A549 (cell line): ENCODE data around the gene ENO1. TPM values are rescaled to one million over a fixed set of nuclear protein-coding genes. Genes with fewer than 3 reads are reported as not detected.
"Not testable (repeated sequence)": the region's sequence is repeated elsewhere in the genome, so short reads cannot be mapped to it uniquely, and the experiment has no call there.

Source experiments
- ATAC-seq, 2 experiments: fragments of 200-7000 bp in 1 of 2; fragments of >200 bp in 1 of 2; cut with Nextera tagmentation in 1 of 2; cut with Tn5 transposase in 1 of 2; 3 replicates each; pipeline versions ENCODE4 v1.8.0 to v1.9.1; 2018 to 2020; ENCODE audit warnings: mild to moderate bottlenecking in 1 of 2, moderate library complexity in 1 of 2
- CTCF ChIA-PET: fragments of 300-600 bp; sonication (Branson Sonifier 250); formaldehyde crosslinking; extraction: SDS; loops from one replicate; lab custom pipeline; 2021; ENCODE audit warnings: antibody characterized with exemption, inconsistent platforms; lab: Yijun Ruan, JAX
- POLR2A ChIA-PET: fragments of 350-600 bp; formaldehyde crosslinking; extraction: SDS; loops from one replicate; lab custom pipeline; 2021; ENCODE audit warnings: antibody characterized with exemption, inconsistent platforms; lab: Yijun Ruan, JAX
- DNase-seq, 2 experiments: peaks; one replicate each; pipeline versions ENCODE4 v3.0.0 to v3.0.0-alpha.2; 2011 to 2016; ENCODE audit warnings: low read depth in 1 of 2, low spot score in 1 of 2
- FAIRE-seq: peaks from 2 replicates; lab custom pipeline; 2011; peaks lifted over from hg19 to GRCh38; lab: Jason Lieb, UNC
- H3K27ac ChIP-seq, 2 experiments: fragments of >200 bp; sonication (Bioruptor Twin); formaldehyde crosslinking; 3 replicates each; pipeline ENCODE4 v1.5.1; 2016 to 2017
- H3K4me1 ChIP-seq: fragments of >200 bp; sonication (Bioruptor Twin); formaldehyde crosslinking; 3 replicates; pipeline ENCODE4 v1.6.1; 2016
- H3K4me2 ChIP-seq: fragments of >200 bp; sonication (Bioruptor Twin); formaldehyde crosslinking; 3 replicates; pipeline ENCODE4 v1.6.1; 2016
- H3K4me3 ChIP-seq: fragments of >200 bp; sonication (Bioruptor Twin); formaldehyde crosslinking; 3 replicates; pipeline ENCODE4 v1.5.1; 2016
- H3K9me3 ChIP-seq: fragments of >200 bp; sonication (Bioruptor Twin); formaldehyde crosslinking; 3 replicates; pipeline ENCODE4 v1.6.1; 2016
- BHLHE40 ChIP-seq: IDR thresholded peaks from 2 replicates; pipeline ENCODE4 v1.6.1; 2012; ENCODE audit warnings: low read depth, low read length, inconsistent platforms
- CBX2 ChIP-seq: fragments of 200-600 bp; sonication (generic); IDR thresholded peaks from 2 replicates; pipeline ENCODE4 v1.6.1; 2016; ENCODE audit warnings: low read depth, mild to moderate bottlenecking, borderline replicate concordance
- CHD2 ChIP-seq: fragments of 150-350 bp; IDR thresholded peaks from 2 replicates; pipeline ENCODE4 v1.6.1; 2014; ENCODE audit warnings: low read length; ENCODE audit not compliant: partially characterized antibody
- CHD4 ChIP-seq: fragments of 200-600 bp; sonication (generic); IDR thresholded peaks from 2 replicates; pipeline ENCODE4 v1.6.1; 2016; ENCODE audit warnings: antibody characterized with exemption, mild to moderate bottlenecking, borderline replicate concordance
- FOSB ChIP-seq: fragments of 250-450 bp; sonication (Bioruptor Pico); IDR thresholded peaks from 2 replicates; pipeline ENCODE4 v1.5.0; 2020; ENCODE audit warnings: mild to moderate bottlenecking, moderate library complexity
- HDAC2 ChIP-seq: fragments of 200-600 bp; sonication (generic); IDR thresholded peaks from 2 replicates; pipeline ENCODE4 v1.6.1; 2016
- HEYL ChIP-seq: fragments of 250-450 bp; sonication (Bioruptor Pico); IDR thresholded peaks from 2 replicates; pipeline ENCODE4 v1.8.0; 2021; ENCODE audit warnings: mild to moderate bottlenecking, moderate library complexity
- HMGXB4 ChIP-seq: fragments of 250-450 bp; sonication (Bioruptor Pico); IDR thresholded peaks from 2 replicates; pipeline ENCODE4 v1.5.0; 2021; ENCODE audit warnings: mild to moderate bottlenecking, moderate library complexity, borderline replicate concordance
- HOXA7 ChIP-seq: fragments of 250-450 bp; sonication (Bioruptor Pico); IDR thresholded peaks from 2 replicates; pipeline ENCODE4 v1.5.0; 2020; ENCODE audit warnings: mild to moderate bottlenecking, moderate library complexity
- KDM1A ChIP-seq: fragments of 200-600 bp; sonication (generic); IDR thresholded peaks from 2 replicates; pipeline ENCODE4 v1.6.1; 2016; ENCODE audit warnings: low read depth, mild to moderate bottlenecking
- KDM5A ChIP-seq: fragments of 200-600 bp; sonication (generic); IDR thresholded peaks from 2 replicates; pipeline ENCODE4 v1.6.1; 2016; ENCODE audit warnings: antibody characterized with exemption, mild to moderate bottlenecking
- MAFK ChIP-seq: fragments of 450-650 bp; IDR thresholded peaks from 2 replicates; pipeline ENCODE4 v1.6.1; 2014; ENCODE audit not compliant: partially characterized antibody
- MYC ChIP-seq: IDR thresholded peaks from 2 replicates; pipeline ENCODE4 v1.6.1; 2012; ENCODE audit warnings: mild to moderate bottlenecking, inconsistent platforms, low read length, improper control_type of control experiment, borderline replicate concordance
- NFE2L2 ChIP-seq: fragments of 150-350 bp; conservative IDR thresholded peaks from 2 replicates; pipeline ENCODE4 v1.6.1; 2014; ENCODE audit warnings: low read length
- NPAS2 ChIP-seq: fragments of 250-450 bp; sonication (Bioruptor Pico); IDR thresholded peaks from 2 replicates; pipeline ENCODE4 v1.8.0; 2022; ENCODE audit warnings: mild to moderate bottlenecking, moderate library complexity, borderline replicate concordance
- PHF8 ChIP-seq: fragments of 200-600 bp; sonication (generic); IDR thresholded peaks from 2 replicates; pipeline ENCODE4 v1.6.1; 2016; ENCODE audit warnings: low read depth, mild to moderate bottlenecking, antibody characterized with exemption, moderate library complexity, borderline replicate concordance
- USF2 ChIP-seq: fragments of 450-650 bp; IDR thresholded peaks from 2 replicates; pipeline ENCODE4 v1.6.1; 2014; ENCODE audit warnings: antibody characterized with exemption
- ZNF302 ChIP-seq: fragments of 250-450 bp; sonication (Bioruptor Pico); IDR thresholded peaks from 2 replicates; pipeline ENCODE4 v1.9.0; 2021; ENCODE audit warnings: inconsistent platforms, mild to moderate bottlenecking, moderate library complexity
- ZSCAN20 ChIP-seq: fragments of 250-450 bp; sonication (Bioruptor Pico); IDR thresholded peaks from 2 replicates; pipeline ENCODE4 v1.8.0; 2022; ENCODE audit warnings: mild to moderate bottlenecking, moderate library complexity
- WGBS: methylation state at CpG from one replicate; pipeline ENCODE4 v1.1.6; 2017; ENCODE audit errors: missing lambda C conversion rate; 5-methylcytosine and 5-hydroxymethylcytosine counted together
- polyA plus RNA-seq, 4 experiments: library from polyadenylated mRNA; depleted of rRNA in 3 of 4; stranded (reverse); fragments of >200 nt; fragmentation: RNase III in 1 of 4; extraction: RNeasy Plus Mini Kit Qiagen cat#74134 plus additional on column Dnase treatment in 1 of 4; gene quantifications; 2 replicates in 3 of 4; 3 replicates in 1 of 4; pipeline ENCODE4 v1.2.3, GENCODE V29; 2011 to 2017
- TF ChIP-seq, protein P1 (sequence below): fragments of >200 bp; sonication (Bioruptor Twin); formaldehyde crosslinking; IDR thresholded peaks from 3 replicates; pipeline ENCODE4 v1.5.1; 2016
- TF ChIP-seq, protein P2 (sequence below): IDR thresholded peaks from 2 replicates; pipeline ENCODE4 v1.6.1; 2012; ENCODE audit warnings: low read depth, borderline replicate concordance
- TF ChIP-seq, protein P3 (sequence below): fragments of 150-350 bp; IDR thresholded peaks from 2 replicates; pipeline ENCODE4 v1.6.1; 2014; ENCODE audit warnings: low read depth, mild to moderate bottlenecking, low read length

ENO1 gene
- polyA plus RNA-seq, 2 of the 4 experiments (the other 2 are of a cell fraction): 1,899 to 2,981 TPM

GRCh38 chr1:8822373-8823294, 55.9 kb downstream of the ENO1 start:
- ChIA-PET CTCF (interaction anchor here (4.2 kb wide), 1 partner anchor 26 kb away, joined by 21 read pairs; no protein-coding TSS in a partner anchor), POLR2A (no interaction called here)
- no peak for TF ChIP-seq BHLHE40
- no peak for TF ChIP-seq KDM1A
- no peak for TF ChIP-seq FOSB
- TF ChIP-seq PHF8: no peak
- TF ChIP-seq ZSCAN20 (CRISPR knock-in tag): no peak
- no peak for TF ChIP-seq HMGXB4 (CRISPR knock-in tag)
- no peak for TF ChIP-seq CBX2
- TF ChIP-seq, protein P1, sequence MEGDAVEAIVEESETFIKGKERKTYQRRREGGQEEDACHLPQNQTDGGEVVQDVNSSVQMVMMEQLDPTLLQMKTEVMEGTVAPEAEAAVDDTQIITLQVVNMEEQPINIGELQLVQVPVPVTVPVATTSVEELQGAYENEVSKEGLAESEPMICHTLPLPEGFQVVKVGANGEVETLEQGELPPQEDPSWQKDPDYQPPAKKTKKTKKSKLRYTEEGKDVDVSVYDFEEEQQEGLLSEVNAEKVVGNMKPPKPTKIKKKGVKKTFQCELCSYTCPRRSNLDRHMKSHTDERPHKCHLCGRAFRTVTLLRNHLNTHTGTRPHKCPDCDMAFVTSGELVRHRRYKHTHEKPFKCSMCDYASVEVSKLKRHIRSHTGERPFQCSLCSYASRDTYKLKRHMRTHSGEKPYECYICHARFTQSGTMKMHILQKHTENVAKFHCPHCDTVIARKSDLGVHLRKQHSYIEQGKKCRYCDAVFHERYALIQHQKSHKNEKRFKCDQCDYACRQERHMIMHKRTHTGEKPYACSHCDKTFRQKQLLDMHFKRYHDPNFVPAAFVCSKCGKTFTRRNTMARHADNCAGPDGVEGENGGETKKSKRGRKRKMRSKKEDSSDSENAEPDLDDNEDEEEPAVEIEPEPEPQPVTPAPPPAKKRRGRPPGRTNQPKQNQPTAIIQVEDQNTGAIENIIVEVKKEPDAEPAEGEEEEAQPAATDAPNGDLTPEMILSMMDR: no peak
- no peak for TF ChIP-seq MAFK
- TF ChIP-seq, protein P2, sequence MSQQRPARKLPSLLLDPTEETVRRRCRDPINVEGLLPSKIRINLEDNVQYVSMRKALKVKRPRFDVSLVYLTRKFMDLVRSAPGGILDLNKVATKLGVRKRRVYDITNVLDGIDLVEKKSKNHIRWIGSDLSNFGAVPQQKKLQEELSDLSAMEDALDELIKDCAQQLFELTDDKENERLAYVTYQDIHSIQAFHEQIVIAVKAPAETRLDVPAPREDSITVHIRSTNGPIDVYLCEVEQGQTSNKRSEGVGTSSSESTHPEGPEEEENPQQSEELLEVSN: no peak
- TF ChIP-seq NPAS2 (CRISPR knock-in tag): no peak
- no peak for TF ChIP-seq ZNF302 (CRISPR knock-in tag)
- no peak for TF ChIP-seq HDAC2
- TF ChIP-seq CHD4: no peak
- no peak for TF ChIP-seq KDM5A
- TF ChIP-seq, protein P3, sequence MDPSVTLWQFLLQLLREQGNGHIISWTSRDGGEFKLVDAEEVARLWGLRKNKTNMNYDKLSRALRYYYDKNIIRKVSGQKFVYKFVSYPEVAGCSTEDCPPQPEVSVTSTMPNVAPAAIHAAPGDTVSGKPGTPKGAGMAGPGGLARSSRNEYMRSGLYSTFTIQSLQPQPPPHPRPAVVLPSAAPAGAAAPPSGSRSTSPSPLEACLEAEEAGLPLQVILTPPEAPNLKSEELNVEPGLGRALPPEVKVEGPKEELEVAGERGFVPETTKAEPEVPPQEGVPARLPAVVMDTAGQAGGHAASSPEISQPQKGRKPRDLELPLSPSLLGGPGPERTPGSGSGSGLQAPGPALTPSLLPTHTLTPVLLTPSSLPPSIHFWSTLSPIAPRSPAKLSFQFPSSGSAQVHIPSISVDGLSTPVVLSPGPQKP: no peak
- TF ChIP-seq NFE2L2: no peak
- Histone ChIP-seq H3K4me3 (no peak overlapping the region), H3K4me1 (peaks cover 18% of the 10 kb centered on the region), H3K4me2 (peak overlapping the region; percentile 34; the same call in 1 of the 3 replicates), H3K27ac (peak overlapping the region in 1 of 2 experiments; percentile 5; a peak in 1 of 6 replicates), H3K9me3 (no peaks in the 10 kb centered on the region)
- DNase-seq (no peak), FAIRE-seq (no peak), ATAC-seq (0 out of 6 replicates have a peak, but pooled peaks of 1 of the 2 experiments have one; percentile 44)
- WGBS: 70% methylated on average over 10 of the region's 10 CpGs

- no peak overlapping the region for H3K4me2 ChIP-seq
- H3K4me3 ChIP-seq: no peak overlapping the region
- peaks cover 18% of the 10 kb centered on the region for H3K4me1 ChIP-seq
- 47% methylated on average over 2 of the region's 2 CpGs for WGBS
- ATAC-seq: no peak
- TF ChIP-seq USF2 (no peak), MYC (no peak), HOXA7 (CRISPR knock-in tag) (no peak), CHD4 (no peak), CHD2 (no peak), HEYL (CRISPR knock-in tag) (no peak)
- DNase-seq: no peak
- ChIA-PET POLR2A (no interaction called here), CTCF (interaction anchor here (0.6 to 4.2 kb wide), 4 partner anchors 16 to 102 kb away, joined by 3 to 21 read pairs (median 4); no protein-coding TSS in a partner anchor)
- no peak for FAIRE-seq
- no peaks in the 10 kb centered on the region for H3K9me3 ChIP-seq
- no peak overlapping the region for H3K27ac ChIP-seq
Observed at GRCh38 chr1:8821084-8821483, 57.4 kb downstream of the ENO1 start.

GRCh38 chr1:8818789-8819188, 59.7 kb downstream of the ENO1 start:
- POLR2A ChIA-PET, H3K27ac ChIP-seq, DNase-seq, CTCF ChIA-PET, H3K9me3 ChIP-seq, FAIRE-seq, ATAC-seq: not testable (repeated sequence)
- Histone ChIP-seq H3K4me1 (peaks cover 36% of the 10 kb centered on the region), H3K4me3 (peak overlapping the region; percentile 100), H3K4me2 (peak overlapping the region; percentile 89)
- 82% methylated on average over 13 of the region's 13 CpGs for WGBS
